K562 (cell line): ENCODE measurements around the gene GPATCH4. TPM values are rescaled to one million over a fixed set of nuclear protein-coding genes. Genes with fewer than 3 reads are reported as not detected.

Experiments
- ESRRA ChIP-seq: fragments of 450-650 bp; IDR thresholded peaks from 2 replicates; pipeline ENCODE4 v1.6.1; 2014; ENCODE audit warnings: low read depth, mild to moderate bottlenecking, moderate library complexity, borderline replicate concordance
- NR2C2 ChIP-seq, 2 experiments: fragments of 200-800 bp in 1 of 2; sonication (Bioruptor generic) in 1 of 2; sonication (generic) in 1 of 2; formaldehyde crosslinking in 1 of 2; IDR thresholded peaks; 2 replicates each; pipeline versions ENCODE4 v1.6.1 to v1.8.0; 2016 to 2022; ENCODE audit warnings: mild to moderate bottlenecking in 1 of 2, missing compliant biosample characterization in 1 of 2, missing genetic modification characterization in 1 of 2, missing genetic modification reagents in 1 of 2
- POLR2H ChIP-seq: IDR thresholded peaks from 2 replicates; pipeline ENCODE4 v1.6.1; 2016; ENCODE audit warnings: missing genetic modification characterization, low read depth, mild to moderate bottlenecking, control low read depth, missing compliant biosample characterization, moderate library complexity
- RFX5 ChIP-seq: IDR thresholded peaks from 2 replicates; pipeline ENCODE4 v1.6.1; 2011; ENCODE audit warnings: low read depth, mild to moderate bottlenecking, improper control_type of control experiment, low read length
- SREBF2 ChIP-seq: sonication (generic); formaldehyde crosslinking; IDR thresholded peaks from 2 replicates; pipeline ENCODE4 v1.4.0; 2020; ENCODE audit warnings: mild to moderate bottlenecking, missing genetic modification reagents
- ZNF449 ChIP-seq: fragments of 250-450 bp; sonication (Bioruptor Pico); IDR thresholded peaks from 2 replicates; pipeline ENCODE4 v1.8.0; 2022; ENCODE audit warnings: moderate library complexity, mild to moderate bottlenecking, inconsistent platforms
- ZNF589 ChIP-seq: fragments of 200-800 bp; sonication (Bioruptor generic); IDR thresholded peaks from 2 replicates; pipeline ENCODE4 v1.6.1; 2016; ENCODE audit warnings: low read depth, missing genetic modification characterization, missing compliant biosample characterization
- ZNF644 ChIP-seq: fragments of 200-800 bp; sonication (Bioruptor generic); IDR thresholded peaks from 2 replicates; pipeline ENCODE4 v1.6.1; 2016; ENCODE audit warnings: low read depth, missing genetic modification characterization, missing compliant biosample characterization
- ZNF778 ChIP-seq: fragments of 450-650 bp; formaldehyde crosslinking; IDR thresholded peaks from 2 replicates; pipeline ENCODE4 v1.4.0; 2020; ENCODE audit warnings: mild to moderate bottlenecking, moderate library complexity
- polyA plus RNA-seq, 8 experiments: library from polyadenylated mRNA; depleted of rRNA in 4 of 8; stranded (reverse) in 5 of 8; unstranded in 3 of 8; fragments of >200 nt; fragmentation: Nextera tagmentation in 2 of 8; fragmentation: Illumina TruSeq in 1 of 8; extraction: Ambion mirVana in 2 of 8; extraction: Trizol in 1 of 8; gene quantifications; 2 replicates each; pipeline versions ENCODE4 v1.2.1 to v1.2.3, GENCODE V29; 2011 to 2014; ENCODE audit warnings: inconsistent platforms in 1 of 8, missing spikeins in 1 of 8
- total RNA-seq, 7 experiments: library from RNA; depleted of rRNA in 6 of 7; stranded (reverse); fragments of >200 nt in 6 of 7; fragmentation: Illumina TruSeq in 2 of 7; extraction: Trizol in 2 of 7; gene quantifications; 2 replicates each; pipeline versions ENCODE4 v1.2.1 to v1.2.3, GENCODE V29; 2011 to 2021; ENCODE audit warnings: low replicate concordance in 1 of 7
- TF ChIP-seq, protein P1 (sequence below): fragments of 200-600 bp; sonication (generic); IDR thresholded peaks from one replicate; pipeline ENCODE4 v1.6.1; 2012; ENCODE audit warnings: mild to moderate bottlenecking, low read depth, low read length, inconsistent platforms

The GPATCH4 gene
- total and polyA plus RNA-seq, 9 of the 15 experiments (the other 6 are each of a cell fraction or from before 2014, with no cell fraction given): 43.7 to 105 (median 76.5) TPM

DNA sequence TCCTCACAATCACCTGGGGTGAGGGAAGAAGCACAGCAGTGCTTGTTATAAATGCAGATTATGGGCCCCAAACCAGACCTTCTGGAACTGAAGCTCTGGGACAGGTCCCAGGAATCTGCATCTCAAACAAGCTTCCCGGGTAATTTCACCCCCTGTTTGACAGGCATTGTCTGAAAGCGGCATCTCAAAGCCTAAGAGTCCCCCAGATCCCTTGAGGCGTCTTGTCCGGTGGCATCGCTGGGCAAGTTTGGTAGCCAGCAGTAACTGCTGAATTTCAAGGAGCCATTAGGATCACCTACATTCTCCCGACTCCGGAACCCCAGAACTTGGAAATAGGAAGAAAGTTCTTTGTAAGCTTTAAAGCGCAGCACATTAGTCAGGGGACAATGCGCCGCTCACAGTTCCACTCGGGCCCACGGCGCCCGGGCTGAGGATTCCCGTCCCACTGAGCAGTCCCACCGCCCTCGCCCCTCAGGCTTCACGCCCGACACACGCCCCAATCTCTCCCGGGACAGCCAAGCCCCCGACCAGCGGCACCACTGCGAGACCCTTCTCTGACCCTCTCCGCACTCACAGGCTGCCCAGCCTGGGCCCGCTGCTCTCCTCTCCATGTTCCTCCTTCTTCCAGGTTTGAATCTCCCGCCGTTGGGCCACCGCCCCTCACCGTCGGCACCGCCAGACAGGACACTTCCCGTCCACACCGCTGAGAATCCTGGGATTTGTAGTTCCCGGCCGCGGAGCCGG, 29.2 kb downstream of the GPATCH4 start, which contains the start of gene IQGAP3 (continued):
- no peak for TF ChIP-seq ZNF449
- TF ChIP-seq, protein P1, sequence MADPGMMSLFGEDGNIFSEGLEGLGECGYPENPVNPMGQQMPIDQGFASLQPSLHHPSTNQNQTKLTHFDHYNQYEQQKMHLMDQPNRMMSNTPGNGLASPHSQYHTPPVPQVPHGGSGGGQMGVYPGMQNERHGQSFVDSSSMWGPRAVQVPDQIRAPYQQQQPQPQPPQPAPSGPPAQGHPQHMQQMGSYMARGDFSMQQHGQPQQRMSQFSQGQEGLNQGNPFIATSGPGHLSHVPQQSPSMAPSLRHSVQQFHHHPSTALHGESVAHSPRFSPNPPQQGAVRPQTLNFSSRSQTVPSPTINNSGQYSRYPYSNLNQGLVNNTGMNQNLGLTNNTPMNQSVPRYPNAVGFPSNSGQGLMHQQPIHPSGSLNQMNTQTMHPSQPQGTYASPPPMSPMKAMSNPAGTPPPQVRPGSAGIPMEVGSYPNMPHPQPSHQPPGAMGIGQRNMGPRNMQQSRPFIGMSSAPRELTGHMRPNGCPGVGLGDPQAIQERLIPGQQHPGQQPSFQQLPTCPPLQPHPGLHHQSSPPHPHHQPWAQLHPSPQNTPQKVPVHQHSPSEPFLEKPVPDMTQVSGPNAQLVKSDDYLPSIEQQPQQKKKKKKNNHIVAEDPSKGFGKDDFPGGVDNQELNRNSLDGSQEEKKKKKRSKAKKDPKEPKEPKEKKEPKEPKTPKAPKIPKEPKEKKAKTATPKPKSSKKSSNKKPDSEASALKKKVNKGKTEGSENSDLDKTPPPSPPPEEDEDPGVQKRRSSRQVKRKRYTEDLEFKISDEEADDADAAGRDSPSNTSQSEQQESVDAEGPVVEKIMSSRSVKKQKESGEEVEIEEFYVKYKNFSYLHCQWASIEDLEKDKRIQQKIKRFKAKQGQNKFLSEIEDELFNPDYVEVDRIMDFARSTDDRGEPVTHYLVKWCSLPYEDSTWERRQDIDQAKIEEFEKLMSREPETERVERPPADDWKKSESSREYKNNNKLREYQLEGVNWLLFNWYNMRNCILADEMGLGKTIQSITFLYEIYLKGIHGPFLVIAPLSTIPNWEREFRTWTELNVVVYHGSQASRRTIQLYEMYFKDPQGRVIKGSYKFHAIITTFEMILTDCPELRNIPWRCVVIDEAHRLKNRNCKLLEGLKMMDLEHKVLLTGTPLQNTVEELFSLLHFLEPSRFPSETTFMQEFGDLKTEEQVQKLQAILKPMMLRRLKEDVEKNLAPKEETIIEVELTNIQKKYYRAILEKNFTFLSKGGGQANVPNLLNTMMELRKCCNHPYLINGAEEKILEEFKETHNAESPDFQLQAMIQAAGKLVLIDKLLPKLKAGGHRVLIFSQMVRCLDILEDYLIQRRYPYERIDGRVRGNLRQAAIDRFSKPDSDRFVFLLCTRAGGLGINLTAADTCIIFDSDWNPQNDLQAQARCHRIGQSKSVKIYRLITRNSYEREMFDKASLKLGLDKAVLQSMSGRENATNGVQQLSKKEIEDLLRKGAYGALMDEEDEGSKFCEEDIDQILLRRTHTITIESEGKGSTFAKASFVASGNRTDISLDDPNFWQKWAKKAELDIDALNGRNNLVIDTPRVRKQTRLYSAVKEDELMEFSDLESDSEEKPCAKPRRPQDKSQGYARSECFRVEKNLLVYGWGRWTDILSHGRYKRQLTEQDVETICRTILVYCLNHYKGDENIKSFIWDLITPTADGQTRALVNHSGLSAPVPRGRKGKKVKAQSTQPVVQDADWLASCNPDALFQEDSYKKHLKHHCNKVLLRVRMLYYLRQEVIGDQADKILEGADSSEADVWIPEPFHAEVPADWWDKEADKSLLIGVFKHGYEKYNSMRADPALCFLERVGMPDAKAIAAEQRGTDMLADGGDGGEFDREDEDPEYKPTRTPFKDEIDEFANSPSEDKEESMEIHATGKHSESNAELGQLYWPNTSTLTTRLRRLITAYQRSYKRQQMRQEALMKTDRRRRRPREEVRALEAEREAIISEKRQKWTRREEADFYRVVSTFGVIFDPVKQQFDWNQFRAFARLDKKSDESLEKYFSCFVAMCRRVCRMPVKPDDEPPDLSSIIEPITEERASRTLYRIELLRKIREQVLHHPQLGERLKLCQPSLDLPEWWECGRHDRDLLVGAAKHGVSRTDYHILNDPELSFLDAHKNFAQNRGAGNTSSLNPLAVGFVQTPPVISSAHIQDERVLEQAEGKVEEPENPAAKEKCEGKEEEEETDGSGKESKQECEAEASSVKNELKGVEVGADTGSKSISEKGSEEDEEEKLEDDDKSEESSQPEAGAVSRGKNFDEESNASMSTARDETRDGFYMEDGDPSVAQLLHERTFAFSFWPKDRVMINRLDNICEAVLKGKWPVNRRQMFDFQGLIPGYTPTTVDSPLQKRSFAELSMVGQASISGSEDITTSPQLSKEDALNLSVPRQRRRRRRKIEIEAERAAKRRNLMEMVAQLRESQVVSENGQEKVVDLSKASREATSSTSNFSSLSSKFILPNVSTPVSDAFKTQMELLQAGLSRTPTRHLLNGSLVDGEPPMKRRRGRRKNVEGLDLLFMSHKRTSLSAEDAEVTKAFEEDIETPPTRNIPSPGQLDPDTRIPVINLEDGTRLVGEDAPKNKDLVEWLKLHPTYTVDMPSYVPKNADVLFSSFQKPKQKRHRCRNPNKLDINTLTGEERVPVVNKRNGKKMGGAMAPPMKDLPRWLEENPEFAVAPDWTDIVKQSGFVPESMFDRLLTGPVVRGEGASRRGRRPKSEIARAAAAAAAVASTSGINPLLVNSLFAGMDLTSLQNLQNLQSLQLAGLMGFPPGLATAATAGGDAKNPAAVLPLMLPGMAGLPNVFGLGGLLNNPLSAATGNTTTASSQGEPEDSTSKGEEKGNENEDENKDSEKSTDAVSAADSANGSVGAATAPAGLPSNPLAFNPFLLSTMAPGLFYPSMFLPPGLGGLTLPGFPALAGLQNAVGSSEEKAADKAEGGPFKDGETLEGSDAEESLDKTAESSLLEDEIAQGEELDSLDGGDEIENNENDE: no peak
- TF ChIP-seq RFX5: no peak
- no peak for TF ChIP-seq POLR2H
- TF ChIP-seq ZNF644 (tag): no peak
- no peak for TF ChIP-seq ZNF778 (CRISPR knock-in tag)
- TF ChIP-seq ESRRA: 0 out of 2 replicates have a peak, but pooled peaks have one; percentile 23
- TF ChIP-seq NR2C2 (CRISPR knock-in tag; IDR thresholded peaks at IDR 0.05): no peak; the same call in 1 of the 2 replicates
- TF ChIP-seq NR2C2 (tag; IDR thresholded peaks at IDR 0.05): peak; percentile 76
- no peak for TF ChIP-seq SREBF2
- TF ChIP-seq ZNF589 (CRISPR knock-in tag): no peak
